Left lung (tissue), 10 donors: ENCODE data around the gene TMX2. TPM values are rescaled to one million over a fixed set of nuclear protein-coding genes. Genes with fewer than 3 reads are reported as not detected.
A peak's percentile ranks its signal among the peaks of the same experiment; 100 is the strongest.

ENCODE experiments used
- ATAC-seq: fragments of 200-7000 bp; cut with Tn5 transposase; one replicate; pipeline ENCODE4 v1.9.1; 2020; ENCODE audit warnings: moderate library complexity
- DNase-seq, 4 donors: peaks; one replicate each; pipeline ENCODE4 v3.0.0-alpha.2; 2013 to 2020
- H3K27ac ChIP-seq, 2 donors: fragments of 200-600 bp; sonication (generic) in 1 of 2; one replicate each; pipeline versions ENCODE4 v1.5.0 to v1.8.0; 2020 to 2021
- H3K27me3 ChIP-seq, 2 donors: fragments of 200-600 bp; sonication (generic) in 1 of 2; one replicate each; pipeline versions ENCODE4 v1.5.0 to v1.8.0; 2020 to 2021
- H3K36me3 ChIP-seq, 2 donors: fragments of 200-600 bp; sonication (generic) in 1 of 2; one replicate each; pipeline versions ENCODE4 v1.5.0 to v1.8.0; 2020 to 2021
- H3K4me1 ChIP-seq, 2 donors: fragments of 200-600 bp; one replicate each; pipeline ENCODE4 v1.8.0; 2021
- H3K4me3 ChIP-seq, 2 donors: fragments of 200-600 bp; sonication (generic) in 1 of 2; one replicate each; pipeline versions ENCODE4 v1.5.0 to v1.8.0; 2020 to 2021; ENCODE audit warnings: mild to moderate bottlenecking in 1 of 2
- H3K9me3 ChIP-seq, 2 donors: fragments of 200-600 bp; sonication (generic) in 1 of 2; one replicate each; pipeline versions ENCODE4 v1.5.0 to v1.8.0; 2020 to 2021
- intact Hi-C, 2 donors: fragments of 100-400 bp; cut with DNase I; formaldehyde crosslinking; loops; one replicate each; pipeline versions ENCODE4 v1.11.2 to v1.14.2; 2022
- polyA plus RNA-seq, 6 donors: library from polyadenylated mRNA; unstranded; fragments of 120-200 nt; gene quantifications; one replicate each; pipeline ENCODE4 v1.2.1, GENCODE V29; 2013; ENCODE audit not compliant: insufficient read length in 6 of 6
- total RNA-seq, 2 donors: library from RNA; stranded (reverse); fragmentation: NEBNext Ultra II Directional; extraction: Animal tissue kit (Norgen Biotek cat#: 25700); gene quantifications; one replicate each; pipeline ENCODE4 v1.2.1, GENCODE V29; 2021
- TF ChIP-seq, protein P1 (sequence below), 2 donors: fragments of 200-600 bp; sonication (generic) in 1 of 2; IDR thresholded peaks; one replicate each; pipeline versions ENCODE4 v1.5.0 to v1.8.0; 2021; ENCODE audit warnings: antibody characterized with exemption in 2 of 2
- donor health status: DM: no; HTN: yes; CAD: no.
- donor health status: DM: no; HTN: no; CAD: no.

TMX2 gene
- total and polyA plus RNA-seq, 8 donors, result 67.7 to 107 (median 90.4) TPM

GRCh38 chr11:57770793-57771192 lies 58.4 kb downstream of the TMX2 start:
- no peaks in the 10 kb centered on the region for H3K36me3 ChIP-seq
- no peaks in the 10 kb centered on the region for H3K27me3 ChIP-seq
- no peak overlapping the region for H3K4me3 ChIP-seq
- peaks cover 22 to 95% of the 10 kb centered on the region in 2 donors for H3K4me1 ChIP-seq
- intact Hi-C loops, result no loop called here
- no peaks in the 10 kb centered on the region for H3K9me3 ChIP-seq
- no peak for DNase-seq
- H3K27ac ChIP-seq, result peak overlapping the region in 1 of 2 donors; percentile 58
- ATAC-seq, result no peak
- TF ChIP-seq, protein P1, sequence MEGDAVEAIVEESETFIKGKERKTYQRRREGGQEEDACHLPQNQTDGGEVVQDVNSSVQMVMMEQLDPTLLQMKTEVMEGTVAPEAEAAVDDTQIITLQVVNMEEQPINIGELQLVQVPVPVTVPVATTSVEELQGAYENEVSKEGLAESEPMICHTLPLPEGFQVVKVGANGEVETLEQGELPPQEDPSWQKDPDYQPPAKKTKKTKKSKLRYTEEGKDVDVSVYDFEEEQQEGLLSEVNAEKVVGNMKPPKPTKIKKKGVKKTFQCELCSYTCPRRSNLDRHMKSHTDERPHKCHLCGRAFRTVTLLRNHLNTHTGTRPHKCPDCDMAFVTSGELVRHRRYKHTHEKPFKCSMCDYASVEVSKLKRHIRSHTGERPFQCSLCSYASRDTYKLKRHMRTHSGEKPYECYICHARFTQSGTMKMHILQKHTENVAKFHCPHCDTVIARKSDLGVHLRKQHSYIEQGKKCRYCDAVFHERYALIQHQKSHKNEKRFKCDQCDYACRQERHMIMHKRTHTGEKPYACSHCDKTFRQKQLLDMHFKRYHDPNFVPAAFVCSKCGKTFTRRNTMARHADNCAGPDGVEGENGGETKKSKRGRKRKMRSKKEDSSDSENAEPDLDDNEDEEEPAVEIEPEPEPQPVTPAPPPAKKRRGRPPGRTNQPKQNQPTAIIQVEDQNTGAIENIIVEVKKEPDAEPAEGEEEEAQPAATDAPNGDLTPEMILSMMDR (IDR thresholded peaks at IDR 0.05), result no peak

GRCh38 chr11:57771365-57771764 lies 59.0 kb downstream of the TMX2 start:
- TF ChIP-seq, protein P1 (IDR thresholded peaks at IDR 0.05), result no peak
- H3K4me3 ChIP-seq, result no peak overlapping the region
- no peaks in the 10 kb centered on the region for H3K9me3 ChIP-seq
- peaks cover 25 to 95% of the 10 kb centered on the region in 2 donors for H3K4me1 ChIP-seq
- peak overlapping the region in 1 of 2 donors; percentile 82 for H3K27ac ChIP-seq
- H3K27me3 ChIP-seq, result no peaks in the 10 kb centered on the region
- intact Hi-C loops, result no loop called here
- no peaks in the 10 kb centered on the region for H3K36me3 ChIP-seq
- DNase-seq (no peak), ATAC-seq (no peak)

- Histone ChIP-seq H3K4me1 (peaks cover 34 to 96% of the 10 kb centered on the region in 2 donors), H3K9me3 (no peaks in the 10 kb centered on the region), H3K27ac (peak overlapping the region; percentile 49 to 82), H3K4me3 (no peak overlapping the region), H3K36me3 (no peaks in the 10 kb centered on the region), H3K27me3 (no peaks in the 10 kb centered on the region)
- intact Hi-C loops, result no loop called here
- ATAC-seq, result peak; percentile 54
- TF ChIP-seq, protein P1 (IDR thresholded peaks at IDR 0.05), result no peak
- no peak for DNase-seq
These were observed 60.2 kb downstream of the TMX2 start for GRCh38 chr11:57772562-57772961.

DNA sequence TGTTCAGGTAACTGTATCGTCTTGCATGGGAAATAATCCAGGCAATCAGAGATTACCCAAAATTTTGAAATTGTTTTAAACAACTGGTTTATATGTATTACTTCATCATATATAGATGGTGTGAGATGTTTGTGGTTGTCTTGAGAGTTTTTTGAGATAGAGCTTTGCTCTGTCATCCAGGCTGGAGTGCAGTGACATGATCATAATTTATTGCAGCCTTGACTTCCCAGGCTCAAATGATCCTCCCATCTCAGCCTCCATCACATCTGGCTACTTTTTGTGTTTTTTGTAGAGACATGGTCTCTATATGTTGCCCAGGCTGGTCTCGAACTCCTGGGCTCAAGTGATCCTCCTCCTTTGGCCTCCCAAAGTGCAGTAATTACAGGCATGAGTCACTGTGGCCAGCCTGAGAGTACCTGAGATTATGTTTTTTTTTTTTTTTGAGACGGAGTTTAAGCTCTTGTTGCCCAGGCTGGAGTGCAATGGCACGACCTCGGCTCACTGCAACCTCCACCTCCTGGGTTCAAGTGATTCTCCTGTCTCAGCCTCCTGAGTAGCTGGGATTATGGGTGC lies 60.7 kb downstream of the TMX2 start:
- Histone ChIP-seq H3K4me1 (peaks cover 39 to 96% of the 10 kb centered on the region in 2 donors), H3K27ac (peak overlapping the region in 1 of 2 donors; percentile 82), H3K4me3 (no peak overlapping the region), H3K27me3 (no peaks in the 10 kb centered on the region), H3K9me3 (no peaks in the 10 kb centered on the region), H3K36me3 (no peaks in the 10 kb centered on the region)
- no peak for DNase-seq
- TF ChIP-seq, protein P1 (IDR thresholded peaks at IDR 0.05), result no peak
- intact Hi-C loops, result no loop called here
- no peak for ATAC-seq

- peak overlapping the region in 1 of 2 donors; percentile 14 for H3K4me3 ChIP-seq
- ATAC-seq, result no peak
These were observed 63.1 kb downstream of the TMX2 start for GRCh38 chr11:57775491-57775890.

More at GRCh38 chr11:57775491-57775890, 63.1 kb downstream of the TMX2 start:
- H3K36me3 ChIP-seq, result no peaks in the 10 kb centered on the region
- intact Hi-C loops, result no loop called here
- peaks cover 60 to 99% of the 10 kb centered on the region in 2 donors for H3K4me1 ChIP-seq
- peak in 1 of 4 donors; percentile 69 for DNase-seq
- TF ChIP-seq, protein P1 (IDR thresholded peaks at IDR 0.05), result no peak
- H3K27ac ChIP-seq, result peak overlapping the region; percentile 82 to 88
- H3K9me3 ChIP-seq, result no peaks in the 10 kb centered on the region
- no peaks in the 10 kb centered on the region for H3K27me3 ChIP-seq
